ENCODE measurements around the gene NT5M. TPM values are rescaled to one million over a fixed set of nuclear protein-coding genes. Genes with fewer than 3 reads are reported as not detected.

Gene NT5M
- total RNA-seq, 1 experiment from 2014 or later: 10.2 TPM

DNA sequence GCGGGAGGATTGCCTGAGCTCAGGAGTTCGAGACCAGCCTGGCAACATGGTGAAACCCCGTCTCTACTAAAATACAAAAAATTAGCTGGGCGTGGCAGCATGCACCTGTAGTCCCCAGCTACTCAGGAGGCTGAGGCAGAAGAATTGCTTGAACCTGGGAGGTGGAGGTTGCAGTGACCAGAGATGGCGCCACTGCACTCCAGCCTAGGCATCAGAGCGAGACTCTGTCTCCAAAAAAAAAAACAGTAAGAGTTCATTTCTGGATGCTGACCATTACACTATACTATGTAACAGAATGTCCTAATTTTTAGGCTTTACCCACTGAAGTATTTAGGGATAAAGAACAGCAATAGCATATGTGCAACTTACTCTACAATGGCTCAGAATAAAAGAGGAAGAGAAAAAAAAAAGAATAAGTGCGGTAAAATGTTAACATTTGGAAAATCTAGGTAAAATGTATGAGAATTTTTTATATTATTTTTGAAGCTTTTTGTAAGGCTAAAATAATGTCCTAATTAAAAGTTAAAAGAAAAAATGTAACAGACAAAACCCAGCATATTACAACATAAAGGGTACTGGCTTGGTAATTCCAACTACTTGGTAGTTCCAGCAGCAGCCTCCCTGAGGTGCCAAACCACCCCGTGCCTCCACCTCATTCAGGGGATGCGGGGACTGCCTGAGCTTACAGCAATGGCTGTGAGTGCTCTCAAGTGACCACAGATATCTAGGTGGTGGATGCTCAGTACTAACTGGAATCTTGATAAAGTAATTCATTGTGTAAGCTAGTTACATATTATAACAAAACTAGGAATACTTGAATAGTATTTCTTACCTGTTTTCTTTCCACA is 33.0 kb upstream of the NT5M start:
- no peak for TF ChIP-seq MAX (IDR thresholded peaks at IDR 0.05)
- TF ChIP-seq RAD21 (IDR thresholded peaks at IDR 0.05; ENCODE audit: low read depth): peak; percentile 23; the same call in 1 of the 2 replicates
- TF ChIP-seq EGR1 (IDR thresholded peaks at IDR 0.05; ENCODE audit: low read depth): no peak
- TF ChIP-seq ELF1 (IDR thresholded peaks at IDR 0.05; ENCODE audit: borderline replicate concordance, low read depth): no peak
- TF ChIP-seq, protein P1, sequence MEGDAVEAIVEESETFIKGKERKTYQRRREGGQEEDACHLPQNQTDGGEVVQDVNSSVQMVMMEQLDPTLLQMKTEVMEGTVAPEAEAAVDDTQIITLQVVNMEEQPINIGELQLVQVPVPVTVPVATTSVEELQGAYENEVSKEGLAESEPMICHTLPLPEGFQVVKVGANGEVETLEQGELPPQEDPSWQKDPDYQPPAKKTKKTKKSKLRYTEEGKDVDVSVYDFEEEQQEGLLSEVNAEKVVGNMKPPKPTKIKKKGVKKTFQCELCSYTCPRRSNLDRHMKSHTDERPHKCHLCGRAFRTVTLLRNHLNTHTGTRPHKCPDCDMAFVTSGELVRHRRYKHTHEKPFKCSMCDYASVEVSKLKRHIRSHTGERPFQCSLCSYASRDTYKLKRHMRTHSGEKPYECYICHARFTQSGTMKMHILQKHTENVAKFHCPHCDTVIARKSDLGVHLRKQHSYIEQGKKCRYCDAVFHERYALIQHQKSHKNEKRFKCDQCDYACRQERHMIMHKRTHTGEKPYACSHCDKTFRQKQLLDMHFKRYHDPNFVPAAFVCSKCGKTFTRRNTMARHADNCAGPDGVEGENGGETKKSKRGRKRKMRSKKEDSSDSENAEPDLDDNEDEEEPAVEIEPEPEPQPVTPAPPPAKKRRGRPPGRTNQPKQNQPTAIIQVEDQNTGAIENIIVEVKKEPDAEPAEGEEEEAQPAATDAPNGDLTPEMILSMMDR (IDR thresholded peaks at IDR 0.05 in 2 of 3, conservative IDR thresholded peaks at IDR 0.05 in 1 of 3; ENCODE audit: borderline replicate concordance in 1 of 3, insufficient read depth in 1 of 3, low read depth in 2 of 3, low read length in 2 of 3): peak in 2 of 3 experiments; percentile 57 to 64; a peak in 4 of 6 replicates
- TF ChIP-seq POLR2AphosphoS5 (IDR thresholded peaks at IDR 0.05; ENCODE audit: low read depth, low read length): no peak
- Histone ChIP-seq H2AFZ (ENCODE audit: low read depth, low read length, poor library complexity, severe bottlenecking) (no peak overlapping the region), H3K27ac (ENCODE audit: low read depth, low read length) (no peak overlapping the region), H3K9me3 (ENCODE audit: control insufficient read depth in 1 of 2, insufficient read depth in 1 of 2, low read depth in 1 of 2, low read length in 2 of 2) (no peaks in the 10 kb centered on the region), H3K27me3 (ENCODE audit: insufficient read depth, low read length) (no peaks in the 10 kb centered on the region), H3K4me1 (ENCODE audit: control insufficient read depth in 1 of 2, insufficient read depth in 2 of 2, low read length in 2 of 2) (no peaks in the 10 kb centered on the region), H4K20me1 (ENCODE audit: insufficient read depth) (peaks cover 9% of the 10 kb centered on the region; the same call in 1 of the 2 replicates), H3K36me3 (ENCODE audit: control insufficient read depth in 1 of 2, insufficient read depth in 2 of 2, low read length in 2 of 2) (peaks cover 38 to 39% of the 10 kb centered on the region in 2 experiments), H3K9ac (ENCODE audit: low read length) (no peak overlapping the region), H3K4me2 (ENCODE audit: low read length) (no peak overlapping the region), H3K4me3 (replicated peaks in 1 of 2; ENCODE audit: low read depth in 1 of 2, low read length in 2 of 2) (no peak overlapping the region), H3K9me2 (ENCODE audit: insufficient read depth) (no peaks in the 10 kb centered on the region), H3K79me2 (ENCODE audit: insufficient read depth, low read length) (peaks cover 55% of the 10 kb centered on the region)
- ChIA-PET CTCF (interaction anchor here (0.7 to 1.6 kb wide), 7 partner anchors 9 to 35 kb away, joined by 3 to 8 read pairs (median 4); partner anchors contain the start of gene FLCN), RAD21 (ENCODE audit: low non-redundant PET in 1 of 2, low total read pairs in 2 of 2, uncharacterized antibody in 2 of 2, unreplicated experiment in 2 of 2) (interaction anchor here in 1 of 2 experiments (0.6 kb wide), 1 partner anchor 60 kb away, joined by 5 read pairs; no protein-coding TSS in a partner anchor), POLR2A (no interaction called here)
- ATAC-seq: peak; percentile 82
- intact Hi-C loops (cut with micrococcal nuclease): no loop called here
- peak; percentile 8 for DNase-seq (ENCODE audit: low read depth, low spot score)
- no TSS peak for BruUV-seq (replicated peaks)
